GM12878 (cell line): ENCODE measurements around the gene TMEM126A. TPM values are rescaled to one million over a fixed set of nuclear protein-coding genes. Genes with fewer than 3 reads are reported as not detected.

Experiments used
- ATAC-seq: fragments of 200-7000 bp; cut with Tn5 transposase; 3 replicates; pipeline ENCODE4 v1.9.1; 2020; ENCODE audit warnings: mild to moderate bottlenecking, moderate library complexity
- BruUV-seq: library from RNA; stranded (reverse); fragments of 400-500 nt; replicated peaks from 2 replicates; lab custom pipeline; 2021; lab: Mats Ljungman, UMichigan
- CTCF ChIA-PET: fragments of 300-600 bp; sonication (Branson Sonifier 250); formaldehyde crosslinking; extraction: SDS; loops from one replicate; lab custom pipeline; 2021; ENCODE audit warnings: inconsistent platforms; lab: Yijun Ruan, JAX
- POLR2A ChIA-PET: fragments of 350-600 bp; formaldehyde crosslinking; extraction: SDS; loops from one replicate; lab custom pipeline; 2021; ENCODE audit warnings: inconsistent platforms; lab: Charles Lee
- RAD21 ChIA-PET: fragments of 300-600 bp; sonication (Branson Sonifier 250); formaldehyde crosslinking; loops from one replicate; lab custom pipeline; 2023; ENCODE audit warnings: antibody characterized with exemption; ENCODE audit not compliant: unreplicated experiment; lab: Charles Lee
- SMC1A ChIA-PET: fragments of 300-600 bp; sonication (Branson Sonifier 250); formaldehyde crosslinking; loops from one replicate; lab custom pipeline; 2023; ENCODE audit not compliant: unreplicated experiment, uncharacterized antibody; lab: Charles Lee
- DNase-seq: peaks from one replicate; pipeline ENCODE4 v3.0.0-alpha.2; 2011; ENCODE audit warnings: low read depth, low spot score
- FAIRE-seq: peaks from 3 replicates; lab custom pipeline; 2011; peaks lifted over from hg19 to GRCh38; lab: Jason Lieb, UNC
- H2AFZ ChIP-seq: 2 replicates; pipeline ENCODE4 v1.6.0; 2011; ENCODE audit warnings: low read depth, low read length, control low read depth; ENCODE audit not compliant: control insufficient read depth
- H3K27ac ChIP-seq: 2 replicates; pipeline ENCODE4 v1.5.1; 2011; ENCODE audit warnings: control low read depth; ENCODE audit not compliant: control insufficient read depth, insufficient read depth
- H3K27me3 ChIP-seq, 2 experiments: replicated peaks in 1 of 2; 2 replicates each; pipeline versions ENCODE4 v1.6.0 to v1.6.1; 2011; ENCODE audit warnings: low read length in 1 of 2; ENCODE audit not compliant: control insufficient read depth in 2 of 2, insufficient read depth in 2 of 2
- H3K36me3 ChIP-seq, 2 experiments: 2 replicates each; pipeline ENCODE4 v1.5.1; 2011; ENCODE audit warnings: low read length in 1 of 2; ENCODE audit not compliant: control insufficient read depth in 2 of 2, insufficient read depth in 2 of 2
- H3K4me1 ChIP-seq: 2 replicates; pipeline ENCODE4 v1.6.1; 2011; ENCODE audit warnings: mild to moderate bottlenecking, low read length, moderate library complexity, mixed read lengths; ENCODE audit not compliant: control insufficient read depth, insufficient read depth
- H3K4me2 ChIP-seq: 2 replicates; pipeline ENCODE4 v1.6.0; 2011; ENCODE audit warnings: control low read depth; ENCODE audit not compliant: control insufficient read depth, insufficient read depth
- H3K4me3 ChIP-seq: fragments of 200-600 bp; sonication (generic); 2 replicates; pipeline ENCODE4 v1.5.1; 2016
- H3K79me2 ChIP-seq: 2 replicates; pipeline ENCODE4 v1.6.0; 2011; ENCODE audit warnings: low read length; ENCODE audit not compliant: control insufficient read depth, insufficient read depth
- H3K9ac ChIP-seq: 2 replicates; pipeline ENCODE4 v1.8.0; 2011; ENCODE audit warnings: low read length, control low read depth, mixed read lengths; ENCODE audit not compliant: control insufficient read depth, insufficient read depth
- H3K9me3 ChIP-seq: replicated peaks from 3 replicates; pipeline ENCODE4 v1.5.1; 2011; ENCODE audit warnings: mild to moderate bottlenecking, low read length; ENCODE audit not compliant: control insufficient read depth, insufficient read depth
- H4K20me1 ChIP-seq: 2 replicates; pipeline ENCODE4 v1.6.0; 2011; ENCODE audit not compliant: control insufficient read depth, insufficient read depth
- ASH2L ChIP-seq: fragments of 300-600, 200-600 bp; sonication (generic); IDR thresholded peaks from 2 replicates; pipeline ENCODE4 v1.6.1; 2017; ENCODE audit warnings: low read depth, mild to moderate bottlenecking, borderline replicate concordance
- CREM ChIP-seq: IDR thresholded peaks from 2 replicates; pipeline ENCODE4 v1.6.1; 2014; ENCODE audit warnings: antibody characterized with exemption, low read depth
- LARP7 ChIP-seq: fragments of 450-650 bp; IDR thresholded peaks from 2 replicates; pipeline ENCODE4 v1.6.1; 2017; ENCODE audit warnings: mild to moderate bottlenecking
- MEF2A ChIP-seq: IDR thresholded peaks from 2 replicates; pipeline ENCODE4 v1.6.1; 2011; ENCODE audit warnings: low read depth, mild to moderate bottlenecking, low read length, moderate library complexity; ENCODE audit not compliant: insufficient read depth
- NR2F1 ChIP-seq: fragments of 450-650 bp; conservative IDR thresholded peaks from 2 replicates; pipeline ENCODE4 v1.6.1; 2017; ENCODE audit warnings: mild to moderate bottlenecking
- SMARCA5 ChIP-seq: fragments of 450-650 bp; IDR thresholded peaks from 2 replicates; pipeline ENCODE4 v1.6.1; 2017; ENCODE audit warnings: mild to moderate bottlenecking
- SREBF1 ChIP-seq: IDR thresholded peaks from 2 replicates; pipeline ENCODE4 v1.6.1; 2012; ENCODE audit warnings: mild to moderate bottlenecking, low read length
- TCF12 ChIP-seq: IDR thresholded peaks from 2 replicates; pipeline ENCODE4 v1.6.1; 2011; ENCODE audit warnings: low read depth, mild to moderate bottlenecking, low read length
- WRNIP1 ChIP-seq: IDR thresholded peaks from 2 replicates; pipeline ENCODE4 v1.6.1; 2011; ENCODE audit warnings: low read depth, low read length, improper control_type of control experiment, borderline replicate concordance
- ZNF622 ChIP-seq: fragments of 450-650 bp; IDR thresholded peaks from 2 replicates; pipeline ENCODE4 v1.6.1; 2017; ENCODE audit warnings: mild to moderate bottlenecking, inconsistent platforms
- WGBS: methylation state at CpG from one replicate; pipeline ENCODE4 v1.1.6; 2016; ENCODE audit warnings: low lambda C conversion rate; ENCODE audit not compliant: insufficient replicate concordance, insufficient coverage; ENCODE audit errors: missing lambda C conversion rate; 5-methylcytosine and 5-hydroxymethylcytosine counted together
- in situ Hi-C: fragments of 300-500 bp; cut with MboI; formaldehyde crosslinking; loops from 9 replicates; pipeline ENCODE4 v1.14.3; 2018; ENCODE audit warnings: mixed read lengths
- intact Hi-C: fragments of 100-400 bp; cut with micrococcal nuclease; formaldehyde crosslinking; loops from one replicate; pipeline ENCODE4 v1.14.2; 2022; ENCODE audit not compliant: unreplicated experiment
- polyA plus RNA-seq, 11 experiments: library from polyadenylated mRNA; depleted of rRNA in 4 of 11; unstranded in 6 of 11; stranded (reverse) in 5 of 11; fragments of >200 nt; fragmentation: Nextera tagmentation in 4 of 11; fragmentation: Illumina TruSeq in 1 of 11; extraction: Ambion mirVana in 4 of 11; extraction: Trizol in 1 of 11; gene quantifications; 1 replicate in 1 of 11; 2 replicates in 10 of 11; pipeline versions ENCODE4 v1.2.1 to v1.2.3, GENCODE V29; 2011 to 2016; ENCODE audit warnings: inconsistent platforms in 2 of 11, missing spikeins in 2 of 11, low read depth in 1 of 11
- total RNA-seq, 4 experiments: library from RNA; depleted of rRNA in 3 of 4; stranded (reverse); fragments of >200 nt in 3 of 4; fragmentation: Illumina TruSeq in 1 of 4; extraction: Trizol in 1 of 4; gene quantifications; 2 replicates each; pipeline versions ENCODE4 v1.2.1 to v1.2.3, GENCODE V29; 2013 to 2021
- TF ChIP-seq, protein P1 (sequence below): fragments of 450-650 bp; IDR thresholded peaks from 2 replicates; pipeline ENCODE4 v1.6.1; 2014; ENCODE audit warnings: mild to moderate bottlenecking
- TF ChIP-seq, protein P2 (sequence below): fragments of 450-650 bp; IDR thresholded peaks from 2 replicates; pipeline ENCODE4 v1.6.1; 2017; ENCODE audit warnings: mild to moderate bottlenecking, moderate library complexity
- TF ChIP-seq, protein P3 (sequence below): IDR thresholded peaks from 2 replicates; pipeline ENCODE4 v1.6.1; 2011; ENCODE audit warnings: low read depth, low read length, improper control_type of control experiment, borderline replicate concordance

The TMEM126A gene
- total and polyA plus RNA-seq, 10 of the 15 experiments (the other 5 are each of a cell fraction or from before 2014, with no cell fraction given) = 38.6 to 208 (median 71.7) TPM

DNA sequence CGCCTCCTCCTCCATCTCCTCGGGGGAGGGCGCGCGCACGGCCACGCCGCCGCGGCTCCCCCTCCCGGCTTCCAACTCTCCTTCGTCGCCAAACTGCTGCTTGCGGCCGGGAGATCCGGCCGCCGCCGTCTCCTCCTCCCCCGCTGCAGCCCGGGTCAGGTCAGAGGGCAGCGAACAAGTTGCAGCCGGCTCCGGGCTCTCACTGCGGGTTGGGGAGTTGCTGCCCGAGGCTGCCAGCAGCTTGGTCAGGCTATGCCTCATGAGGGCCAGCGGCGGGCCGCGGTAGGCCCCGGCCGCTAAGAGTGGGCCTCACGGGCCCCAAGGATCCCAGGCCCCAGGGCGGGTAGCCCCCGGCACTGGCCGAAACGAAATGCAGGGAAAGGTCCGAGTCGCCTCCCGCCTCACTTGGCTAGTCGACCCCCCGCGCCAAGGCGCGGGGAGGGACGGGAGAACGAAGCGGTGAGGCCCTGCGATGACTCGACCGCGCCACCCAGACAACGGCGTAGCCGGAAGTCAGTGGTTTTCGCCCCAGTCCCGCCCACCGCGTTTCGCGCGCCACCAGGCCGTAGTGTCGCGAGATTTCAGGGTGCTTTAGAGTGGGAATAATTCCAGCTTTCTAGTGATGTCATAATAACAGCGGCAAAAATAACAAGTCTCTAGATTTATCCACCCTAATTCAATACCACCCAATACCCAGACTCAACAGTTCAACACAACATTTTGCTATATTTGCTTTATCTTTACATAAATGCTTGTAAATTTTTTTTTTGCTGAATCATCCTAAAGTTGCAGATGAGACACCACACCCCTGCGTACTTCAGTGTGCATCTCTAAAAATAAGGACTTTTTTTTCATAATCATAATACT lies 17.1 kb downstream of the TMEM126A start, which contains the start of gene CREBZF (continued):
- TF ChIP-seq, protein P1, sequence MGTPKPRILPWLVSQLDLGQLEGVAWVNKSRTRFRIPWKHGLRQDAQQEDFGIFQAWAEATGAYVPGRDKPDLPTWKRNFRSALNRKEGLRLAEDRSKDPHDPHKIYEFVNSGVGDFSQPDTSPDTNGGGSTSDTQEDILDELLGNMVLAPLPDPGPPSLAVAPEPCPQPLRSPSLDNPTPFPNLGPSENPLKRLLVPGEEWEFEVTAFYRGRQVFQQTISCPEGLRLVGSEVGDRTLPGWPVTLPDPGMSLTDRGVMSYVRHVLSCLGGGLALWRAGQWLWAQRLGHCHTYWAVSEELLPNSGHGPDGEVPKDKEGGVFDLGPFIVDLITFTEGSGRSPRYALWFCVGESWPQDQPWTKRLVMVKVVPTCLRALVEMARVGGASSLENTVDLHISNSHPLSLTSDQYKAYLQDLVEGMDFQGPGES = no peak
- no peak for TF ChIP-seq LARP7
- TF ChIP-seq, protein P2, sequence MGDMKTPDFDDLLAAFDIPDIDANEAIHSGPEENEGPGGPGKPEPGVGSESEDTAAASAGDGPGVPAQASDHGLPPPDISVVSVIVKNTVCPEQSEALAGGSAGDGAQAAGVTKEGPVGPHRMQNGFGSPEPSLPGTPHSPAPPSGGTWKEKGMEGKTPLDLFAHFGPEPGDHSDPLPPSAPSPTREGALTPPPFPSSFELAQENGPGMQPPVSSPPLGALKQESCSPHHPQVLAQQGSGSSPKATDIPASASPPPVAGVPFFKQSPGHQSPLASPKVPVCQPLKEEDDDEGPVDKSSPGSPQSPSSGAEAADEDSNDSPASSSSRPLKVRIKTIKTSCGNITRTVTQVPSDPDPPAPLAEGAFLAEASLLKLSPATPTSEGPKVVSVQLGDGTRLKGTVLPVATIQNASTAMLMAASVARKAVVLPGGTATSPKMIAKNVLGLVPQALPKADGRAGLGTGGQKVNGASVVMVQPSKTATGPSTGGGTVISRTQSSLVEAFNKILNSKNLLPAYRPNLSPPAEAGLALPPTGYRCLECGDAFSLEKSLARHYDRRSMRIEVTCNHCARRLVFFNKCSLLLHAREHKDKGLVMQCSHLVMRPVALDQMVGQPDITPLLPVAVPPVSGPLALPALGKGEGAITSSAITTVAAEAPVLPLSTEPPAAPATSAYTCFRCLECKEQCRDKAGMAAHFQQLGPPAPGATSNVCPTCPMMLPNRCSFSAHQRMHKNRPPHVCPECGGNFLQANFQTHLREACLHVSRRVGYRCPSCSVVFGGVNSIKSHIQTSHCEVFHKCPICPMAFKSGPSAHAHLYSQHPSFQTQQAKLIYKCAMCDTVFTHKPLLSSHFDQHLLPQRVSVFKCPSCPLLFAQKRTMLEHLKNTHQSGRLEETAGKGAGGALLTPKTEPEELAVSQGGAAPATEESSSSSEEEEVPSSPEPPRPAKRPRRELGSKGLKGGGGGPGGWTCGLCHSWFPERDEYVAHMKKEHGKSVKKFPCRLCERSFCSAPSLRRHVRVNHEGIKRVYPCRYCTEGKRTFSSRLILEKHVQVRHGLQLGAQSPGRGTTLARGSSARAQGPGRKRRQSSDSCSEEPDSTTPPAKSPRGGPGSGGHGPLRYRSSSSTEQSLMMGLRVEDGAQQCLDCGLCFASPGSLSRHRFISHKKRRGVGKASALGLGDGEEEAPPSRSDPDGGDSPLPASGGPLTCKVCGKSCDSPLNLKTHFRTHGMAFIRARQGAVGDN = peak; percentile 77
- no peak for TF ChIP-seq SREBF1

DNA sequence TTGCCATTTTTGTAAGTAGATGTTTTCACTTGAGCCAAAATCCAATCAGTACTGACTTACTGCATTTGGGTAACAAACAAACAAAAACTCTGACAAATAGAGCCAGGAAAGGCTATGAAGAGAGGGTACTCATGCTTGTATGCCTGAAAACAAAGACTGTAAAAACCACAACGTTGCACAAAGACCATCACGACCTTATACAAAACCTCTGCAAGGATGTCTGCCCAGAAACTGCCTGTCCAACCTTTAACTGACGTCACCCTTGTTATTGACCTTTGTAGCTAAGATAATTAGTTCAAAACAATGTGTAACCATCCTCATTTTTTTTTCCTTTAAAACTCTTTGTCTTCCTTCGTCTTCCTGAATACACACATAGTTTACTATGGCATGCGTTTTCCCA lies 18.0 kb downstream of the TMEM126A start:
- Histone ChIP-seq H3K9ac (no peak overlapping the region), H3K36me3 (peaks cover 0 to 8% of the 10 kb centered on the region in 2 experiments; a peak in 1 of 4 replicates), H3K9me3 (no peaks in the 10 kb centered on the region), H3K27me3 (no peaks in the 10 kb centered on the region), H3K27ac (no peak overlapping the region), H3K4me3 (no peak overlapping the region; the same call in 1 of the 2 replicates), H3K4me1 (no peaks in the 10 kb centered on the region), H4K20me1 (peaks cover 10% of the 10 kb centered on the region; the same call in 1 of the 2 replicates), H2AFZ (peak overlapping the region; percentile 99), H3K79me2 (peaks cover 45% of the 10 kb centered on the region), H3K4me2 (peak overlapping the region; percentile 82)
- TF ChIP-seq CREM (no peak), TCF12 (no peak), ZNF622 (no peak), ASH2L (no peak), SMARCA5 (no peak), NR2F1 (no peak), WRNIP1 (no peak), MEF2A (no peak)
- TF ChIP-seq, protein P3, sequence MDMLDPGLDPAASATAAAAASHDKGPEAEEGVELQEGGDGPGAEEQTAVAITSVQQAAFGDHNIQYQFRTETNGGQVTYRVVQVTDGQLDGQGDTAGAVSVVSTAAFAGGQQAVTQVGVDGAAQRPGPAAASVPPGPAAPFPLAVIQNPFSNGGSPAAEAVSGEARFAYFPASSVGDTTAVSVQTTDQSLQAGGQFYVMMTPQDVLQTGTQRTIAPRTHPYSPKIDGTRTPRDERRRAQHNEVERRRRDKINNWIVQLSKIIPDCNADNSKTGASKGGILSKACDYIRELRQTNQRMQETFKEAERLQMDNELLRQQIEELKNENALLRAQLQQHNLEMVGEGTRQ = no peak
- ATAC-seq (no peak), DNase-seq (no peak), FAIRE-seq (no peak)
- no TSS peak for BruUV-seq
- ChIA-PET CTCF (interaction anchor here (0.6 to 4.0 kb wide), 2 partner anchors 18 to 814 kb away, joined by 3 to 21 read pairs; partner anchors contain the start of gene TMEM126A), SMC1A (interaction anchor here (0.8 to 1.4 kb wide), 2 partner anchors 12 to 43 kb away, joined by 3 read pairs; no protein-coding TSS in a partner anchor), RAD21 (no interaction called here), POLR2A (interaction anchor here (1.7 kb wide), 1 partner anchor 29 kb away, joined by 4 read pairs; no protein-coding TSS in a partner anchor)
- intact Hi-C loops = loop anchor here (1.0 to 10.0 kb wide), 3 partner anchors 19 to 629 kb away; partner anchors contain the start of genes TMEM126A and TMEM126B
- 85% methylated on average over 5 of the region's 5 CpGs for WGBS
- in situ Hi-C loops = no loop called here
